Measurements from ENCODE around the gene CFAP221.

The CFAP221 gene

GRCh38 chr2:119702918-119703401 lies 158.7 kb downstream of the CFAP221 start:
- no peak for FAIRE-seq

GRCh38 chr2:119703526-119703925 lies 159.3 kb downstream of the CFAP221 start:
- no peak for FAIRE-seq

GRCh38 chr2:119704670-119705120 lies 160.4 kb downstream of the CFAP221 start:
- FAIRE-seq, result no peak

- FAIRE-seq, result no peak
Measured at GRCh38 chr2:119706221-119706620, 162.0 kb downstream of the CFAP221 start.
